DND-41 (cell line): Measurements from ENCODE around the gene MVB12B.

Source experiments
- ATAC-seq: fragments of 200-7000 bp; cut with Tn5 transposase; 3 replicates; pipeline ENCODE4 v1.9.1; 2021; ENCODE audit warnings: low read depth; ENCODE audit not compliant: insufficient read depth
- DNase-seq: peaks from one replicate; pipeline ENCODE4 v3.0.0-alpha.2; 2020
- H2AFZ ChIP-seq: 2 replicates; pipeline ENCODE4 v1.6.0; 2012; ENCODE audit warnings: low read depth, low read length
- H3K27ac ChIP-seq: 2 replicates; pipeline ENCODE4 v1.5.1; 2012; ENCODE audit warnings: low read length, inconsistent platforms
- H3K27me3 ChIP-seq: fragments of 200-600 bp; sonication (generic); 2 replicates; pipeline ENCODE4 v1.6.0; 2012; ENCODE audit warnings: low read length, mild to moderate bottlenecking, inconsistent platforms; ENCODE audit not compliant: insufficient read depth, poor library complexity
- H3K36me3 ChIP-seq: 2 replicates; pipeline ENCODE4 v1.5.1; 2012; ENCODE audit warnings: low read length, inconsistent platforms; ENCODE audit not compliant: insufficient read depth
- H3K4me1 ChIP-seq: 2 replicates; pipeline ENCODE4 v1.5.1; 2012; ENCODE audit warnings: mild to moderate bottlenecking, low read length; ENCODE audit not compliant: insufficient read depth
- H3K4me2 ChIP-seq: 2 replicates; pipeline ENCODE4 v1.6.0; 2012; ENCODE audit warnings: mild to moderate bottlenecking, moderate library complexity, low read length, inconsistent platforms; ENCODE audit not compliant: insufficient read depth
- H3K4me3 ChIP-seq, 2 experiments: fragments of 200-600 bp in 1 of 2; shearing (Covaris generic) in 1 of 2; 2 replicates each; pipeline ENCODE4 v1.5.1; 2012 to 2016; ENCODE audit warnings: inconsistent platforms in 2 of 2, low read length in 2 of 2, mild to moderate bottlenecking in 2 of 2, low read depth in 1 of 2, moderate library complexity in 1 of 2
- H3K79me2 ChIP-seq: 2 replicates; pipeline ENCODE4 v1.6.0; 2012; ENCODE audit warnings: low read length, inconsistent platforms; ENCODE audit not compliant: insufficient read depth
- H3K9ac ChIP-seq: 2 replicates; pipeline ENCODE4 v1.6.0; 2012; ENCODE audit warnings: low read depth, mild to moderate bottlenecking, inconsistent platforms, low read length, moderate library complexity
- H3K9me3 ChIP-seq: 2 replicates; pipeline ENCODE4 v1.5.1; 2012; ENCODE audit warnings: low read length, moderate library complexity, mild to moderate bottlenecking, inconsistent platforms; ENCODE audit not compliant: insufficient read depth, severe bottlenecking
- H4K20me1 ChIP-seq: 2 replicates; pipeline ENCODE4 v1.6.0; 2012; ENCODE audit warnings: low read length; ENCODE audit not compliant: insufficient read depth
- CTCF ChIP-seq: IDR thresholded peaks from 2 replicates; pipeline ENCODE4 v1.5.1; 2012; ENCODE audit warnings: borderline replicate concordance, low read length, moderate library complexity, mild to moderate bottlenecking; ENCODE audit not compliant: poor library complexity, severe bottlenecking; ENCODE audit errors: extremely low read depth
- EZH2 ChIP-seq: IDR thresholded peaks from 3 replicates; pipeline ENCODE4 v1.6.1; 2012; ENCODE audit warnings: borderline replicate concordance, low read depth, mild to moderate bottlenecking, moderate library complexity, low read length, inconsistent platforms; ENCODE audit not compliant: severe bottlenecking

The MVB12B gene

DNA sequence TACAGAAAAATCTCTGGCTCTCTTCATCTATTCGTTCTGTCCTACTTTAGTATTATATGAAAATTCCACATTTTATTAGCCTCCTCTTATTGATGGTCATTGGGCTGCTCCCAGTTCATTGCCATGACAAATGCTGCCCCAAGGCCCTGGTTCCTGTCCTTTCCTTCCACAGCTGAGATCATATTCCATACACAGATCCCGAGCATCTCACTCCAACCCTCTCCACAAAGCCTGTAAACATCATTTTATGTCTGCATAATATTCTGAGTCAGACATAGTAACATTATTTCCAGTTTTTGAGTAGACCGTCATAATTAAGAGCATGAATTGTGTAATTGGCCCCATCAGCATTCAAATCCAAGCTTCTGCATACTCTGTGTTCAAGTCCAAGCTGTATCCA lies 86.3 kb downstream of the MVB12B start:
- Histone ChIP-seq H3K79me2 (no peaks in the 10 kb centered on the region), H3K4me1 (peaks cover 27% of the 10 kb centered on the region), H2AFZ (no peak overlapping the region), H3K9me3 (no peaks in the 10 kb centered on the region), H4K20me1 (peaks cover 11% of the 10 kb centered on the region; the same call in 1 of the 2 replicates), H3K4me3 (no peak overlapping the region), H3K27me3 (no peaks in the 10 kb centered on the region), H3K4me2 (no peak overlapping the region), H3K9ac (no peak overlapping the region), H3K27ac (no peak overlapping the region), H3K36me3 (no peaks in the 10 kb centered on the region)
- TF ChIP-seq CTCF (no peak), EZH2 (no peak)
- DNase-seq (no peak), ATAC-seq (no peak)

GRCh38 chr9:126413391-126414068 lies 86.9 kb downstream of the MVB12B start:
- H3K9me3 ChIP-seq: no peaks in the 10 kb centered on the region
- H3K79me2 ChIP-seq: no peaks in the 10 kb centered on the region
- peaks cover 11% of the 10 kb centered on the region; the same call in 1 of the 2 replicates for H4K20me1 ChIP-seq
- peak; percentile 33 for DNase-seq
- no peak for TF ChIP-seq EZH2
- H3K36me3 ChIP-seq: no peaks in the 10 kb centered on the region
- peaks cover 27% of the 10 kb centered on the region for H3K4me1 ChIP-seq
- no peak overlapping the region for H3K4me2 ChIP-seq
- H3K27me3 ChIP-seq: no peaks in the 10 kb centered on the region
- H3K9ac ChIP-seq: no peak overlapping the region
- no peak overlapping the region for H2AFZ ChIP-seq
- no peak overlapping the region for H3K27ac ChIP-seq
- no peak overlapping the region for H3K4me3 ChIP-seq
- no peak for ATAC-seq

- Histone ChIP-seq H3K27me3 (no peaks in the 10 kb centered on the region), H3K9ac (no peak overlapping the region), H3K36me3 (no peaks in the 10 kb centered on the region), H2AFZ (no peak overlapping the region), H3K27ac (no peak overlapping the region), H3K79me2 (no peaks in the 10 kb centered on the region), H3K4me1 (peaks cover 17% of the 10 kb centered on the region), H4K20me1 (peaks cover 13% of the 10 kb centered on the region; the same call in 1 of the 2 replicates), H3K4me2 (no peak overlapping the region), H3K9me3 (no peaks in the 10 kb centered on the region), H3K4me3 (no peak overlapping the region)
- no peak for TF ChIP-seq EZH2
- no peak for TF ChIP-seq CTCF
- ATAC-seq (no peak), DNase-seq (no peak)
Observed at GRCh38 chr9:126415741-126416370, 89.2 kb downstream of the MVB12B start.

DNA sequence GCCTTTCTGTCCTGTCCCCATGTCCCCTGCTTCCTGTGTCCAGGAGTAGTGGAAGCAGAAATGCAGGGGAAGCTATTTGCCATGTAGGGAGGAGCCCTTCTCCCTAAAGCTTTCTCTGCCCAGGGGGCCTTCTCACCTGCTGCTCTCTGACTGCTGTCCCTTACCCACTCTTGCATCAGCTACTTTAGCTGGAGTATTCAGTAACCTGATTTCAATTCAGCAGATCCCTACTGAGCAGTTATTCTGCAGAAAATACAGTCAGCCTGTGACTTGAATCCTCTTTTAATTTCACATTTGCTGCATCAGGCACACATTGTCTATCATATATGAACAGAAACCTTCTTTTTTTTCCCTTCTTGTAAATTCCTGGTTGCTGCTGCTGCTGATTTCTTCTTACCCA lies 90.4 kb downstream of the MVB12B start:
- Histone ChIP-seq H3K4me2 (no peak overlapping the region), H3K79me2 (no peaks in the 10 kb centered on the region), H3K9me3 (no peaks in the 10 kb centered on the region), H3K9ac (no peak overlapping the region), H4K20me1 (peaks cover 13% of the 10 kb centered on the region; the same call in 1 of the 2 replicates), H3K4me3 (no peak overlapping the region), H3K27ac (no peak overlapping the region), H3K36me3 (no peaks in the 10 kb centered on the region), H3K4me1 (peaks cover 6% of the 10 kb centered on the region), H2AFZ (no peak overlapping the region), H3K27me3 (no peaks in the 10 kb centered on the region)
- DNase-seq (no peak), ATAC-seq (no peak)
- no peak for TF ChIP-seq CTCF
- TF ChIP-seq EZH2: no peak
